ENCODE results near the gene CTDP1.

Gene CTDP1

DNA sequence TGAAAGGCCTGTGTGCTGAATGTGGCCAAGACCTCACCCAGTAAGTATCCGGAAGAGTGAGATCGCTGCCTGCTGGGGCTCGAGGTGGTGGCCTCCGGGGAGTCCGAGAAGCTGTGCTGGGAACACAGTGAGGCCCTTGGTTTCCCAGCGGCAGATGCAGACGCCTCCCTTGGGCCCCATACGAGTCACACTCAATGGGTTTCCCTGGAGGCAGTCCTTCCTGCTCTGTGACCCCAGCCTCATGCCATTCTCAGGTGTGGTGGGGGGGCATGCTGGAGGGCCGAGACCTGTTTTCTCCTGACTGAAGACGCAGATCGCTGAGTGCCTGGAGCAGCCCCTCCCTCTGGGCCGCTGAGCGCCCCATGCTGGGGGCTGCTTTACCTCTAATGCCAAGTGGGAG lies 15.7 kb downstream of the CTDP1 start:
- H3K14ac ChIP-seq (ENCODE audit: low read length in 2 of 2), result no peak overlapping the region
- no peak overlapping the region for H3K18ac ChIP-seq (ENCODE audit: low read depth in 1 of 2, low read length in 2 of 2)
- H2AK5ac ChIP-seq (ENCODE audit: low read length, severe bottlenecking), result no peak overlapping the region
- H3K4me1 ChIP-seq (ENCODE audit: control insufficient read depth, insufficient read depth, low read depth, low read length), result peaks cover 31% of the 10 kb centered on the region
- peaks cover 48 to 60% of the 10 kb centered on the region in 2 experiments for H3K36me3 ChIP-seq (ENCODE audit: control insufficient read depth in 1 of 2, insufficient read depth in 2 of 2, low read depth in 1 of 2, low read length in 2 of 2)
- H3K79me1 ChIP-seq (replicated peaks; ENCODE audit: low read length, poor library complexity, severe bottlenecking), result peaks cover 37% of the 10 kb centered on the region
- H4K91ac ChIP-seq (ENCODE audit: low read length), result no peak overlapping the region
- no peaks in the 10 kb centered on the region for H3K27me3 ChIP-seq (ENCODE audit: control insufficient read depth in 1 of 2, insufficient read depth in 1 of 2, low read length in 2 of 2)
- H2BK5ac ChIP-seq (ENCODE audit: low read depth, low read length, poor library complexity, severe bottlenecking), result no peak overlapping the region
- H3K4ac ChIP-seq (ENCODE audit: low read depth in 1 of 2, low read length in 2 of 2), result no peak overlapping the region
- 79% methylated on average over 13 of the region's 13 CpGs for WGBS
- no peak overlapping the region for H4K8ac ChIP-seq (ENCODE audit: low read length)
- H2BK12ac ChIP-seq (ENCODE audit: low read length in 2 of 2), result no peak overlapping the region
- no peak overlapping the region for H3K27ac ChIP-seq (ENCODE audit: low read length, poor library complexity, severe bottlenecking)
- no peak overlapping the region for H3K4me2 ChIP-seq (ENCODE audit: low read length, poor library complexity, severe bottlenecking)
- no peak overlapping the region for H3K9ac ChIP-seq (ENCODE audit: low read length)
- no peak overlapping the region for H3K4me3 ChIP-seq (ENCODE audit: insufficient read depth in 1 of 2, low read depth in 1 of 2, low read length in 2 of 2)
- DNase-seq, result peak; percentile 41
- no peak overlapping the region for H3K23ac ChIP-seq (ENCODE audit: low read length in 2 of 2)
- H3K9me3 ChIP-seq (ENCODE audit: control insufficient read depth, low read length), result no peaks in the 10 kb centered on the region
- no peak overlapping the region for H2BK15ac ChIP-seq (ENCODE audit: low read depth, poor library complexity, severe bottlenecking)
- H2BK120ac ChIP-seq (ENCODE audit: low read depth, low read length), result no peak overlapping the region
- no peak overlapping the region for H2AFZ ChIP-seq (ENCODE audit: low read depth, low read length)

DNA sequence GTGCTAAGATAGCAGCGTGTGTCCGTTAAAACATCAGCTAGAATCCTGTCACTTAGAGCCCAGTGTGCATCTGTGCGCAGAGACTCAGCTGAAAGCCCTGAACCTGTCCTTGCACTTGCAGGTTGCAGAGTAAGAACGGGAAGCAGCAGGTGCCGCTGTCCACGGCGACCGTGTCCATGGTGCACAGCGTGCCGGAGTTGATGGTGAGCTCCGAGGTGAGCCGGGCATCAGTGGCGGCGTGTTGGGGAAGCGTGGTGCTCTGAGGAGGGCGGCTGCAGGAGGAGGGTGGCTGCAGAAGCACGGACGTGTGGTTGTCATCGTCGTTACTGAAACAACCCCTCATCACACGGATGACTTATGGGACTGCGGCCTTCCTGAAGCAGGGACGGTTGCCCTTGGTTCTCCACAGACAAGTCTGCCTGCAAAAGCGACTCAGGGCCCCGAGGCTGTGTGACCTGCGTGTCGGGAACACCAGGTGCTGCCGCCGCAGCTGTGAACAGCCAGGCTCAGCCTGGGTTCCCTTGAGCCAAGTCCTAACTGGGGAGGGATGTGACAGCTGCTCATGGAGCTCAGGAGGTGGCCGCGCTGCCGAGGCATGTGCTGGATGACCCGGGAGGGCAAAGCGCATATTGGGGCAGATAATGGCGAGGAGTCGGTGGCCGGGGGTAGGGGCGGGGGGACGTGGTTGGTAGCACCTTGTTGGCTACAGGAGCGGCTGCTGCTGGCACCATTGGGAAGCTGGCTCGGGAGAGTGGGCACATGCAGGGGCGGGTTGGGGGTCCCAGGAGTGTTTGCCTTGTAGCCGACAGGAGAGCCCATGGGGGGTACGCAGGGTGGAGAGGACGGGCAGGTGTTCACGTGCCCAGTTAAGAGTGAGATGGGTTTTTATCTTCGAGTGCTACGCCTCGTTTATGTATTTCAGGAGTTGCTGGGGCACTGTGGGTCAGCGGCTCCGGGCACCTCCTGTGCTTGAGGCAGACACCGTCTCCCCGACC lies 16.6 kb downstream of the CTDP1 start:
- H2AK5ac ChIP-seq (ENCODE audit: low read length, severe bottlenecking), result no peak overlapping the region
- H3K4me2 ChIP-seq (ENCODE audit: low read length, poor library complexity, severe bottlenecking), result no peak overlapping the region
- H2AFZ ChIP-seq (ENCODE audit: low read depth, low read length), result no peak overlapping the region
- H3K9me3 ChIP-seq (ENCODE audit: control insufficient read depth, low read length), result no peaks in the 10 kb centered on the region
- no peak overlapping the region for H2BK120ac ChIP-seq (ENCODE audit: low read depth, low read length)
- H3K79me1 ChIP-seq (replicated peaks; ENCODE audit: low read length, poor library complexity, severe bottlenecking), result peaks cover 37% of the 10 kb centered on the region
- H3K18ac ChIP-seq (ENCODE audit: low read depth in 1 of 2, low read length in 2 of 2), result no peak overlapping the region
- peaks cover 24% of the 10 kb centered on the region for H3K4me1 ChIP-seq (ENCODE audit: control insufficient read depth, insufficient read depth, low read depth, low read length)
- H2BK5ac ChIP-seq (ENCODE audit: low read depth, low read length, poor library complexity, severe bottlenecking), result no peak overlapping the region
- H3K14ac ChIP-seq (ENCODE audit: low read length in 2 of 2), result no peak overlapping the region
- DNase-seq, result no peak
- H3K23ac ChIP-seq (ENCODE audit: low read length in 2 of 2), result no peak overlapping the region
- no peak overlapping the region for H2BK12ac ChIP-seq (ENCODE audit: low read length in 2 of 2)
- H2BK15ac ChIP-seq (ENCODE audit: low read depth, poor library complexity, severe bottlenecking), result no peak overlapping the region
- no peak overlapping the region for H4K8ac ChIP-seq (ENCODE audit: low read length)
- H3K27ac ChIP-seq (ENCODE audit: low read length, poor library complexity, severe bottlenecking), result no peak overlapping the region
- H3K9ac ChIP-seq (ENCODE audit: low read length), result no peak overlapping the region
- peaks cover 56 to 58% of the 10 kb centered on the region in 2 experiments for H3K36me3 ChIP-seq (ENCODE audit: control insufficient read depth in 1 of 2, insufficient read depth in 2 of 2, low read depth in 1 of 2, low read length in 2 of 2)
- no peak overlapping the region for H3K4ac ChIP-seq (ENCODE audit: low read depth in 1 of 2, low read length in 2 of 2)
- no peaks in the 10 kb centered on the region for H3K27me3 ChIP-seq (ENCODE audit: control insufficient read depth in 1 of 2, insufficient read depth in 1 of 2, low read length in 2 of 2)
- no peak overlapping the region for H4K91ac ChIP-seq (ENCODE audit: low read length)
- WGBS, result 94% methylated on average over 53 of the region's 53 CpGs
- no peak overlapping the region for H3K4me3 ChIP-seq (ENCODE audit: insufficient read depth in 1 of 2, low read depth in 1 of 2, low read length in 2 of 2)

DNA sequence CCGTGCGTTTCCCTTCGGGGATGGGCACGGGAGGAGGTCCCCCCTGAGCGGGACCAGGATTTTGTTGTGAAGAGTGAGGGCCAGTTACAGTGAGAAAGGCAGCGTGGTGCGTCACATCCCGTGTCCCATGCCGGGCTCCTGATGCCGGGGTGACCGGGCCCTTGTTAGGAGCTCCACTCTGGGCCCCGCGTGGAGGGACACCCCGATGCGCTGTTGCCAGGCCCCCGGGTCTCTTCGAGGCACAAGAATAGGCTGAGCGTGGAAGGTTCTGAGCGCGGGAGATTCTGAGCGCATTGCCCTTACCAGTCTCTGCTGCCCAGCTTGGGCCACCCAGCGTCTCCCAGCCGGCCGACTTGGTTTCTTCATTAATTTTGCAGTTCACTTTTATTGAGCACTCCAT lies 17.6 kb downstream of the CTDP1 start:
- H2BK5ac ChIP-seq (ENCODE audit: low read depth, low read length, poor library complexity, severe bottlenecking), result no peak overlapping the region
- H2AK5ac ChIP-seq (ENCODE audit: low read length, severe bottlenecking), result no peak overlapping the region
- H4K8ac ChIP-seq (ENCODE audit: low read length), result no peak overlapping the region
- no peak for DNase-seq
- peaks cover 44% of the 10 kb centered on the region for H3K79me1 ChIP-seq (replicated peaks; ENCODE audit: low read length, poor library complexity, severe bottlenecking)
- no peak overlapping the region for H3K4me3 ChIP-seq (ENCODE audit: insufficient read depth in 1 of 2, low read depth in 1 of 2, low read length in 2 of 2)
- H4K91ac ChIP-seq (ENCODE audit: low read length), result no peak overlapping the region
- 93% methylated on average over 24 of the region's 24 CpGs for WGBS
- no peak overlapping the region for H2BK12ac ChIP-seq (ENCODE audit: low read length in 2 of 2)
- H3K9ac ChIP-seq (ENCODE audit: low read length), result no peak overlapping the region
- H3K14ac ChIP-seq (ENCODE audit: low read length in 2 of 2), result no peak overlapping the region
- no peak overlapping the region for H3K4me2 ChIP-seq (ENCODE audit: low read length, poor library complexity, severe bottlenecking)
- H2BK15ac ChIP-seq (ENCODE audit: low read depth, poor library complexity, severe bottlenecking), result no peak overlapping the region
- no peak overlapping the region for H2AFZ ChIP-seq (ENCODE audit: low read depth, low read length)
- H3K4ac ChIP-seq (ENCODE audit: low read depth in 1 of 2, low read length in 2 of 2), result no peak overlapping the region
- H3K9me3 ChIP-seq (ENCODE audit: control insufficient read depth, low read length), result no peaks in the 10 kb centered on the region
- H3K27me3 ChIP-seq (ENCODE audit: control insufficient read depth in 1 of 2, insufficient read depth in 1 of 2, low read length in 2 of 2), result no peaks in the 10 kb centered on the region
- H2BK120ac ChIP-seq (ENCODE audit: low read depth, low read length), result no peak overlapping the region
- peaks cover 56 to 58% of the 10 kb centered on the region in 2 experiments for H3K36me3 ChIP-seq (ENCODE audit: control insufficient read depth in 1 of 2, insufficient read depth in 2 of 2, low read depth in 1 of 2, low read length in 2 of 2)
- no peak overlapping the region for H3K23ac ChIP-seq (ENCODE audit: low read length in 2 of 2)
- peaks cover 24% of the 10 kb centered on the region for H3K4me1 ChIP-seq (ENCODE audit: control insufficient read depth, insufficient read depth, low read depth, low read length)
- no peak overlapping the region for H3K18ac ChIP-seq (ENCODE audit: low read depth in 1 of 2, low read length in 2 of 2)
- no peak overlapping the region for H3K27ac ChIP-seq (ENCODE audit: low read length, poor library complexity, severe bottlenecking)

GRCh38 chr18:79697976-79698375 lies 18.4 kb downstream of the CTDP1 start:
- H3K4me3 ChIP-seq (ENCODE audit: insufficient read depth in 1 of 2, low read depth in 1 of 2, low read length in 2 of 2), result no peak overlapping the region
- H2AFZ ChIP-seq (ENCODE audit: low read depth, low read length), result no peak overlapping the region
- H4K91ac ChIP-seq (ENCODE audit: low read length), result no peak overlapping the region
- H3K9me3 ChIP-seq (ENCODE audit: control insufficient read depth, low read length), result no peaks in the 10 kb centered on the region
- no peak overlapping the region for H3K4me2 ChIP-seq (ENCODE audit: low read length, poor library complexity, severe bottlenecking)
- no peak for DNase-seq
- H3K14ac ChIP-seq (ENCODE audit: low read length in 2 of 2), result no peak overlapping the region
- H2BK12ac ChIP-seq (ENCODE audit: low read length in 2 of 2), result no peak overlapping the region
- no peak overlapping the region for H3K27ac ChIP-seq (ENCODE audit: low read length, poor library complexity, severe bottlenecking)
- no peak overlapping the region for H2BK120ac ChIP-seq (ENCODE audit: low read depth, low read length)
- H3K23ac ChIP-seq (ENCODE audit: low read length in 2 of 2), result no peak overlapping the region
- 97% methylated on average over 22 of the region's 22 CpGs for WGBS
- H2BK15ac ChIP-seq (ENCODE audit: low read depth, poor library complexity, severe bottlenecking), result no peak overlapping the region
- peaks cover 44% of the 10 kb centered on the region for H3K79me1 ChIP-seq (replicated peaks; ENCODE audit: low read length, poor library complexity, severe bottlenecking)
- no peak overlapping the region for H2AK5ac ChIP-seq (ENCODE audit: low read length, severe bottlenecking)
- no peak overlapping the region for H3K4ac ChIP-seq (ENCODE audit: low read depth in 1 of 2, low read length in 2 of 2)
- H3K9ac ChIP-seq (ENCODE audit: low read length), result no peak overlapping the region
- H4K8ac ChIP-seq (ENCODE audit: low read length), result no peak overlapping the region
- H3K18ac ChIP-seq (ENCODE audit: low read depth in 1 of 2, low read length in 2 of 2), result no peak overlapping the region
- H3K27me3 ChIP-seq (ENCODE audit: control insufficient read depth in 1 of 2, insufficient read depth in 1 of 2, low read length in 2 of 2), result no peaks in the 10 kb centered on the region
- peaks cover 20% of the 10 kb centered on the region for H3K4me1 ChIP-seq (ENCODE audit: control insufficient read depth, insufficient read depth, low read depth, low read length)
- peaks cover 56 to 62% of the 10 kb centered on the region in 2 experiments for H3K36me3 ChIP-seq (ENCODE audit: control insufficient read depth in 1 of 2, insufficient read depth in 2 of 2, low read depth in 1 of 2, low read length in 2 of 2)
- no peak overlapping the region for H2BK5ac ChIP-seq (ENCODE audit: low read depth, low read length, poor library complexity, severe bottlenecking)

Measured in mesenchymal stem cell (in vitro differentiated cells and primary cell).